ENCODE data around the gene STARD9. TPM values are rescaled to one million over a fixed set of nuclear protein-coding genes. Genes with fewer than 3 reads are reported as not detected.

Gene STARD9
- total and polyA plus RNA-seq, 2 of the 4 experiments (the other 2 are of a cell fraction), result 2.0 to 3.2 TPM

GRCh38 chr15:42760759-42761158, 185.4 kb downstream of the STARD9 start:
- TF ChIP-seq USF2 (IDR thresholded peaks at IDR 0.05; ENCODE audit: low read depth, low read length), result no peak
- TF ChIP-seq CTCF (conservative IDR thresholded peaks at IDR 0.05; ENCODE audit: low read depth, low read length), result no peak
- no peak for TF ChIP-seq MAZ (IDR thresholded peaks at IDR 0.05; ENCODE audit: borderline replicate concordance, low read depth, low read length)
- no peak for TF ChIP-seq RCOR1 (IDR thresholded peaks at IDR 0.05; ENCODE audit: insufficient replicate concordance, low read length)
- TF ChIP-seq SMC3 (IDR thresholded peaks at IDR 0.05; ENCODE audit: low read depth, low read length), result no peak
- TF ChIP-seq CHD1 (IDR thresholded peaks at IDR 0.05; ENCODE audit: low read depth, low read length), result no peak
- no peak for TF ChIP-seq RFX5 (IDR thresholded peaks at IDR 0.05; ENCODE audit: low read depth, low read length)
- TF ChIP-seq BHLHE40 (IDR thresholded peaks at IDR 0.05; ENCODE audit: low read depth, low read length), result no peak
- TF ChIP-seq ELK1 (IDR thresholded peaks at IDR 0.05; ENCODE audit: borderline replicate concordance, low read depth, low read length), result no peak
- no peak for TF ChIP-seq RAD21 (IDR thresholded peaks at IDR 0.05; ENCODE audit: low read length)
- no peak for TF ChIP-seq MAFK (IDR thresholded peaks at IDR 0.05; ENCODE audit: low read depth, low read length)
- no peak for TF ChIP-seq POLR2A (IDR thresholded peaks at IDR 0.05; ENCODE audit: low read depth, low read length)
- TF ChIP-seq MXI1 (IDR thresholded peaks at IDR 0.05; ENCODE audit: borderline replicate concordance, low read depth, low read length), result no peak
- no peak for TF ChIP-seq CEBPB (IDR thresholded peaks at IDR 0.05; ENCODE audit: low read depth, low read length)
- TF ChIP-seq FOS (IDR thresholded peaks at IDR 0.05; ENCODE audit: low read depth, low read length), result no peak
- no peak for TF ChIP-seq NFE2L2 (IDR thresholded peaks at IDR 0.05; ENCODE audit: low read depth, low read length)
- ATAC-seq (ENCODE audit: low read depth) (no peak), DNase-seq (no peak)
- Histone ChIP-seq H3K4ac (ENCODE audit: low read depth, low read length) (no peak overlapping the region), H4K91ac (ENCODE audit: insufficient read depth, low read depth, low read length) (no peak overlapping the region), H3K27ac (ENCODE audit: insufficient read depth, low read length) (no peak overlapping the region), H3K14ac (replicated peaks; ENCODE audit: low read depth, low read length) (no peak overlapping the region), H3K79me1 (ENCODE audit: low read depth in 1 of 2, low read length in 2 of 2) (peaks cover 3 to 5% of the 10 kb centered on the region in 2 experiments; a peak in 1 of 4 replicates), H4K20me1 (ENCODE audit: insufficient read depth, low read length) (no peaks in the 10 kb centered on the region), H4K8ac (ENCODE audit: low read depth in 2 of 2, low read length in 2 of 2) (no peak overlapping the region), H3K56ac (ENCODE audit: extremely low read depth, insufficient read depth, low read length) (no peak overlapping the region), H2AFZ (replicated peaks; ENCODE audit: low read length, poor library complexity) (no peak overlapping the region), H3K4me1 (ENCODE audit: control insufficient read depth, insufficient read depth, low read length) (no peaks in the 10 kb centered on the region), H2BK15ac (ENCODE audit: low read depth, low read length) (no peak overlapping the region), H2AK5ac (ENCODE audit: low read depth, low read length) (no peak overlapping the region), H2BK5ac (ENCODE audit: low read depth, low read length, poor library complexity, severe bottlenecking) (no peak overlapping the region), H3K18ac (ENCODE audit: low read depth, low read length) (no peak overlapping the region), H3K36me3 (ENCODE audit: control insufficient read depth, insufficient read depth, low read length) (no peaks in the 10 kb centered on the region), H3K9ac (ENCODE audit: low read depth, low read length) (no peak overlapping the region), H3K23ac (ENCODE audit: low read depth, low read length) (no peak overlapping the region), H3K4me2 (ENCODE audit: low read depth, low read length) (no peak overlapping the region), H2AK9ac (replicated peaks; ENCODE audit: low read depth, low read length, poor library complexity) (no peak overlapping the region), H3K9me3 (ENCODE audit: control insufficient read depth, insufficient read depth, low read length) (peaks cover 4% of the 10 kb centered on the region), H3K27me3 (ENCODE audit: control insufficient read depth, insufficient read depth, low read length) (no peaks in the 10 kb centered on the region), H2BK20ac (ENCODE audit: low read depth, low read length) (no peak overlapping the region), H4K5ac (ENCODE audit: low read depth, low read length) (no peak overlapping the region), H3K9me1 (ENCODE audit: insufficient read depth, low read length) (no peaks in the 10 kb centered on the region), H2BK120ac (ENCODE audit: low read depth, low read length) (no peak overlapping the region), H3K4me3 (ENCODE audit: insufficient read depth, low read depth, low read length) (no peak overlapping the region)
- ChIA-PET POLR2A (ENCODE audit: unreplicated experiment) (no interaction called here), CTCF (no interaction called here)
- intact Hi-C loops (cut with micrococcal nuclease) (no loop called here), dilution Hi-C loops (cut with HindIII; ENCODE audit: low sequenced_read_pairs, unreplicated experiment) (no loop called here), in situ Hi-C loops (cut with MboI; ENCODE audit: low sequenced_read_pairs) (no loop called here)
- no TSS peak for BruUV-seq (replicated peaks)
- WGBS, 2 experiments (ENCODE audit: extremely low coverage in 2 of 2, insufficient read length in 1 of 2), result no CpG with 5 or more reads among the region's 1 CpG

All from IMR-90 (cell line).